SU-DHL-6 (cell line): ENCODE results near the gene RDH16.
"Not testable (repeated sequence)": the region's sequence is repeated elsewhere in the genome, so short reads cannot be mapped to it uniquely, and the experiment has no call there.

ENCODE experiments used
- EZH2phosphoT487 ChIP-seq: fragments of 200-600 bp; sonication (generic), shearing (Covaris generic); conservative IDR thresholded peaks from 2 replicates; pipeline ENCODE4 v1.6.1; 2018; ENCODE audit warnings: mild to moderate bottlenecking, antibody characterized with exemption, low read length, moderate library complexity, mixed read lengths
- TF ChIP-seq, protein P1 (sequence below): fragments of 200-600 bp; sonication (generic); IDR thresholded peaks from one replicate; pipeline ENCODE4 v1.5.1; 2017; ENCODE audit warnings: antibody characterized with exemption, mild to moderate bottlenecking, low read length, moderate library complexity; ENCODE audit not compliant: insufficient read depth, poor library complexity, severe bottlenecking

DNA sequence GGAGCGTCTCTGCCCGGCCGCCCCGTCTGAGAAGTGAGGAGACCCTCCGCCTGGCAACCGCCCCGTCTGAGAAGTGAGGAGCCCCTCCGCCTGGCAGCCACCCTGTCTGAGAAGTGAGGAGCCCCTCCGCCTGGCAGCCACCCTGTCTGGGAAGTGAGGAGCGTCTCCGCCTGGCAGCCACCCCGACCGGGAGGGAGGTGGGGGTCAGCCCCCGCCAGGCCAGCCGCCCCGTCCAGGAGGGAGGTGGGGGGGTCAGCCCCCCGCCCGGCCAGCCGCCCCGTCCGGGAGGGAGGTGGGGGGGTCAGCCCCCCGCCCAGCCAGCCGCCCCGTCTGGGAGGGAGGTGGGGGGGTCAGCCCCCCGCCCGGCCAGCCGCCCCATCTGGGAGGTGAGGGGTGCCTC is 6.1 kb upstream of the RDH16 start:
- TF ChIP-seq, protein P1, sequence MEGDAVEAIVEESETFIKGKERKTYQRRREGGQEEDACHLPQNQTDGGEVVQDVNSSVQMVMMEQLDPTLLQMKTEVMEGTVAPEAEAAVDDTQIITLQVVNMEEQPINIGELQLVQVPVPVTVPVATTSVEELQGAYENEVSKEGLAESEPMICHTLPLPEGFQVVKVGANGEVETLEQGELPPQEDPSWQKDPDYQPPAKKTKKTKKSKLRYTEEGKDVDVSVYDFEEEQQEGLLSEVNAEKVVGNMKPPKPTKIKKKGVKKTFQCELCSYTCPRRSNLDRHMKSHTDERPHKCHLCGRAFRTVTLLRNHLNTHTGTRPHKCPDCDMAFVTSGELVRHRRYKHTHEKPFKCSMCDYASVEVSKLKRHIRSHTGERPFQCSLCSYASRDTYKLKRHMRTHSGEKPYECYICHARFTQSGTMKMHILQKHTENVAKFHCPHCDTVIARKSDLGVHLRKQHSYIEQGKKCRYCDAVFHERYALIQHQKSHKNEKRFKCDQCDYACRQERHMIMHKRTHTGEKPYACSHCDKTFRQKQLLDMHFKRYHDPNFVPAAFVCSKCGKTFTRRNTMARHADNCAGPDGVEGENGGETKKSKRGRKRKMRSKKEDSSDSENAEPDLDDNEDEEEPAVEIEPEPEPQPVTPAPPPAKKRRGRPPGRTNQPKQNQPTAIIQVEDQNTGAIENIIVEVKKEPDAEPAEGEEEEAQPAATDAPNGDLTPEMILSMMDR: not testable (repeated sequence)
- not testable (repeated sequence) for TF ChIP-seq EZH2phosphoT487
